T47D (cell line): Measurements from ENCODE around the gene ZNF846.
"Not testable (repeated sequence)": the region's sequence is repeated elsewhere in the genome, so short reads cannot be mapped to it uniquely, and the experiment has no call there.

Experiments
- DNase-seq, 2 experiments: peaks; one replicate each; pipeline versions ENCODE4 v3.0.0 to v3.0.0-alpha.2; 2011 to 2012; ENCODE audit warnings: low read depth in 1 of 2, low spot score in 1 of 2
- JUND ChIP-seq: IDR thresholded peaks from 2 replicates; pipeline ENCODE4 v1.6.1; 2012; ENCODE audit warnings: low read depth
- in situ Hi-C: cut with HindIII; loops from 2 replicates; pipeline ENCODE4 v1.10.0; 2016; ENCODE audit warnings: low sequenced_read_pairs, low pct_unique_long_range_greater_than_20kb

ZNF846 gene

DNA sequence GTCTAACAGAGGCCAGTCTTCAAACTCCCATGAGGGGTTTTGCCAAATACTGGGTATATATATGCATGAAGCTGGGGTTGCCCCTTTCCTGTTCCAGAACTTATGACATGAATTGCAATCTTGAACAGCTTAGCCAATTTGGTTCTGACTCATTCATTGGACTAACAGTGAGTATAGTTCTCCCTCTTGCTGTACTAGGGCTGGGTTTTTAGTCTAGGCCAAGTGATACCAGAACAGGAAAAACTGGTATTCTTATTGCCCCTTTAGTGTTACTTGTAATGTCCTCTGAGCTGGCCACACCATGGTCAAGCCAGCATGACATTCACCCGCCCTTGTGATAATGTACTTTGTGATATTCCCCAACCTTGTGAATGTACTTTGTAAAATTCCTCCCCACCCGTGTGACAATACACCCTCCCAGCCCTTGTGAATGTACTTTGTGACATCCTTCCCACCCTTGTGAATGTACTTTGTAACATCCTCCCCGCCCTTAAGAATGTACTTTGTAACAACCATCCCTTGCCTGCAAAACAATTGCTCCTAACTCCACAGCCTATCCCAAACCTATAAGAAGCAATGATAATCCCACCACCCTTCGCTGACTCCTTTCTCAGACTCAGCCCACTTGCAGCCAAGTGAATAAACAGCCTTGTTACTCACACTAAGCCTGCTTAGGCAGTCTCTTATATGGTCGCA is 26.9 kb downstream of the ZNF846 start:
- no peak for DNase-seq
- in situ Hi-C loops = no loop called here
- no peak for TF ChIP-seq JUND

DNA sequence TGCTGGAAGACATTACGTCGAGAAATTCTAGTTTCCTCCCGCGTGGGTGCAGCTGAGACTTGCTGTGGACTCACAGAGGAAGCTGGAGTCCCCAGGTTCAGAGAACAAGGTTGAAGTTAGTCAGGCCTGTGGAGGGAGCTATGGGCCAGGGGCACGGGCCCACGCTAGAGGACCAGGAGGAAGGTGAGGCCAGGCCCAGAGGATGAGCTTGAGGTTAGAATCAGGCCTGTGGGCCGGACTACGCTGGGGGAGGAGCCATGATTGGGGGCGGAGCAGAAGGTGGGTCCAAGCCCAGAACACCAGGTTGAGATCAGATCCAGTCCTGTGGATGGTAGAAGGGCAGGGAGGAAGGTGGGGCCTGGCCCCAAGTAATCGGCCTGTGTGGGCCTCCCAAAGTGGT is 32.6 kb downstream of the ZNF846 start:
- TF ChIP-seq JUND = no peak
- in situ Hi-C loops = no loop called here
- DNase-seq = no peak

DNA sequence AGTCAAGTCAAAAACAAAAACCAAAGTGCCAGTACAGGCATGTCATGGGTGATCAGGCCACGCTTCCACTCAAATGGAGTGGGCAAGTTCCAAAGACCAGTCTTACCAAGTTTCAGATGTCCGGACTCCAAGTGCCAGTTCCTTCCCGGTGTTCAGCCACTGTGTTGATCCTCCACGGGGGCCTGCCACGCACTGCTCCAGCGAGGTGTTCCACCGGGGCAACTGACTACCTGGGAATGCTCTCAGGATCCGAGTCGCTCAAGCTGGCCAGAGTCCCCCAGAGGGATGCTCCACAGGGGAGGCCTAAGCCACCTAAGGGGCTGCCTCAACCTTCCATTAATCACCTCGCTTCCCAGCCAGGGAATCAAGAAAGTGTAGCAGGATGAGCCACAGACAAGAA is 38.5 kb downstream of the ZNF846 start:
- in situ Hi-C loops, DNase-seq: not testable (repeated sequence)

DNA sequence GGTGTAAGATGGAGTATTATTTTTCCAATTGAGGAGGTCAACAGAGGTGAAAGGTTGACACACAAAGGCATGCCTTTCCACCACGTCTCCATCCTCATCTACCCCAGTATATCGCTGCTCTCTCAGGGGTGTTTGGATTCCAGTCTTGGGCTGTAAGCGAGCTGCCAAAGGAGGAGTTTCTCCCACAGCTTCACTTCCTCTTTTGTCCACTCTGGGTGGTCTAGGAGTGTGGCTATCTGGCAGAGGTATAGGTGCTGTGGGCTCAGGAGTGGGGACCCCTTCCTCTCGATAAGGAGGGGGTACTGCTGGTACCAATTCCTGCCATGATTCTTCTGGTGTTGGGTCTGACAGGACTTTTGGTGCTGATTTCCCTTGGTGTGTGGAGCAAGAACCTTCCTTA is 39.4 kb downstream of the ZNF846 start:
- in situ Hi-C loops = no loop called here

DNA sequence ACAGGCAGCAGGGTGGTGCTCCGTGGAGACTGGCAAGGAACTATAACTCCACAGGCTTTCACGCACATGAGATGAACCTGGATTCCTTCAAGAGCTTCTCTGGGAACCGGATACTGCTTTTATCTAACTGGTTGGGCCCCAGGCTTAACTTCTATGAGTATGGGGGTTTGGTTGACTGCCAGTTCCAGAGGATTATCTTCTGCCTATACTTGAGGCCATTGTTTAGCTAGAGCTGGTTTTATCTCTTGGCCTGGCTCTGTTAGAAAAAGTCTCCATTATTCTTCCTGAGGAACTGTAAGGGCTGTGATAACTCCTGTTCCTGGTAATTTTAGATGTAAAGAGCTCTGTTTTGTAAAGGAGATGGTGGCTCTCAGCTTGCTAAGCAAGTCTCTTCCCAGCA is 40.9 kb downstream of the ZNF846 start:
- DNase-seq = no peak
- in situ Hi-C loops = no loop called here
- TF ChIP-seq JUND = no peak

More for the DNA sequence above, 39.4 kb downstream of the ZNF846 start:
- no peak for TF ChIP-seq JUND
- DNase-seq = no peak

DNA sequence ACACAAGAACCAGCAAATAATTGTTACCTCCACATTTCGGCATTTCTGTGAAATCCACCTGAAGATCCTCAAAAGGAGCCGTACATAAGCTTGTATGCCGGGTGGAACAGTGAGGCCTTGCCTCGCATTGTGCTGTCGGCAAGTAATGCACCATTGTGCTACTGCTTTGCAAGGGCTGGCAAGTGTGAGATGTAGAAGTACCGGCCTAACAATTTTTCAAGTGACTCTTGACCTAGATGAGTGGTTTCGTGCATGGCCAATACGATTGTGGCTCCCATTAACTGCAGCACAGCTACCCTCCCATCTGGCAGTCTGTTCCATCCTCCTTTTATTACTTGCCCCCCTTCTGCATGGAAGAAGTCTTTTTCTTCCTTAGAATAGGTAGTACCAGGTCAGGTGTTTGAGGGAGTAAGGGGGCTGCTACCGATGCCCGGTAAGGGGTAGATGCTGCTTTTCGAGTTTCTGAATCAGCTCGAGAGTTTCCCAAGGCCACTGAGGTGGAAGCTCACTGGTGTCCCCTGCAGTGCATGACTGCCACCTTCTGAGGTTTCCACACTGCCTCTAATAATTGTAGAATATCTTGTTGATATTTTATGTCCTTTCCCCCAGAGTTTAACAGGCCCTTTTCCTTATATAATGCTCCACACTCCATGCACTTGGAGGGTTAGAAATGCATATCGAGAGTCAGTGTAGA is 42.9 kb downstream of the ZNF846 start:
- peak in 1 of 2 experiments; percentile 19 for DNase-seq
- in situ Hi-C loops = not testable (repeated sequence)

DNA sequence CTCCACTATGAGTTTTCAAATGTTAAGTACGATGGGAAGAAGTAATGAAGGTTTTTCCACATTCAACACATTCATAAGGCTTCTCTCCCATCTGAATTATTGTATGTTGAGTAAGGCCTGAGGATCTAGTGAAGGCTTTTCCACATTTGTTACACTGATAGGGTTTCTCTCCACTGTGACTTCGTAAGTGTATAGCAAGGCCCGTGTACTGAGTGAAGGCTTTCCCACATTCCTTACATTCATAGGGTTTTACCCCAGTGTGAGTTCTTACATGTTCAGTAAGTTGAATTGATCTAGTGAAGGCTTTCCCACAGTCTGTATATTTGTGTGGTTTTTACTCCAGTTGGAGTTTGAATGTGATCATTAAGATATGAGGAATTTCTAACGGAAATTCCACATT is 44.4 kb downstream of the ZNF846 start:
- TF ChIP-seq JUND = no peak
- DNase-seq = no peak
- in situ Hi-C loops = no loop called here

DNA sequence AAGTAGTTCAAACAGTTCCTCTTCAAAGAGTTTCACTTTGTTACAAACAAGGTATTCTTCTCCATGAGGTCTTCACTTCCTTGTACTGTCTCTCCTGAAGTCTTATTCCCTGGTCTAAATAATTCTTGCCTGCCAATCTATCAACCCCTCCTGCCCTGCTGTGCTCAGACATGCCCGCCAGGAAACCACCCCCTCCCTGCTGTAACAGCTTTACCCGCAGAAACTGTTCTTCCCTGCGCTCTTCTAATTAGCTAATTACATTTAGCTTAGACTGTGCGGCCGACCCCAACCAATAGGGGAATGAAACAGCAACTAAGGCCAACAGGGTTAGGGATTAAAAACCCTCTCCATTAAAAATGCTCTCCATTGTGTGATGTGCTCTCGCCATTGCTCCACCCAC is 46.7 kb downstream of the ZNF846 start:
- no peak for TF ChIP-seq JUND
- in situ Hi-C loops = no loop called here
- DNase-seq = no peak

DNA sequence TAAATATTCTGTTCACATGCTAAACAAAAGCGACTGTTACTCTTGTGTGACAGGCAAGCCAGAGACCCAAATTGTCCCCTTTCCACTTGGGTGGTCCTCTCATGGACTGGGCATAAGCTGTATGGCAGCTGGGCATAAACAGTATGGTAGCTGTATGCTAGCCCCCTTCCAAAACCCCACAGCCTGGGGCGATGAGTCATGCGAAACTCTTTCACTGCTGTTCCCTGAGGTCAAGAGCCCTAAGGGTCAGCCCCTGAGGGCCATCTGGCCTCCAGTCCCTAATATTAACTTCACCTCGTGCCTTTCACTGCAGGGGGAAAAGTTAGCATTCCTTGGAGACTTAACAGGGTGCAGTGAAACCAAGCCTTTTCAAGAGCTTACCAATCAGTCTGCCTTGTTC is 48.0 kb downstream of the ZNF846 start:
- DNase-seq = no peak
- TF ChIP-seq JUND = no peak
- in situ Hi-C loops = no loop called here

DNA sequence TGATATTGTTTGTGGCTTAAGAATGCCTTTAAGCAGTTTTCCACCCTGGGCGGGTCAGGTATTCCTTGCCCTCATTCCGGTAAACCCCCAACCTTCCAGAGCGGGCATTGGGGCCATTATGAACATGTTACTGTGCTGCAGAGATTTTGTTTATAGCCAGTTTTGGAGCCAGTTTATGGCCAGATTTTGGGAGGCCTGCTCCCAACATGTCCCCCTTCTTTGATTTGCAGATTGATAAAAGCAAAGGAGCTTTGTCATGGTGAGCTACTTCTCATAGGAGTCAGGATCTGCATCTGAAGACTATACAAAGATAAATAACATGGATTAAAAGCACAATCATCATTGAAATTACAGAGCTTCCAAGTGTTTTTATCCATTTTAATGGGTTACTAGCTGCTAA is 56.7 kb downstream of the ZNF846 start:
- in situ Hi-C loops = no loop called here
- no peak for TF ChIP-seq JUND
- DNase-seq = no peak

DNA sequence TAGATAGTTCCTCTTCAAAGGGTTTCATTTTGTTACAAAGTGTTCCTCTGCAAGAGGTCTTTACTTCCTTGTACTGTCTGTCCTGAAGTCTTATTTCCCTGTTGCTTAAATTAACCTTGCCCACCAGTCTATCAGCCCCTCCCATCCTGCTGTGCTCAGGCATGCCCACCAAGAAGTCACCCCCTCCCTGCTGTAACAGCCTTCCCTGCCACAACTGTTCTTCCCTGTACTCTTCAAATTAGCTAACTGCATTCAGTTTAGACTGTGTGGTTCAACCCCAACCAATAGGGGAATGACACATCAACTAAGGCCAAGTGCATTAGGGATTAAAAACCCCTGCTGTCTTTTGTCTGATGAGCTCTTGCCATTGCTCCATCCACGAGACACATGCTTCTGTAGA is 59.2 kb downstream of the ZNF846 start:
- DNase-seq = no peak
- in situ Hi-C loops = no loop called here
- no peak for TF ChIP-seq JUND

DNA sequence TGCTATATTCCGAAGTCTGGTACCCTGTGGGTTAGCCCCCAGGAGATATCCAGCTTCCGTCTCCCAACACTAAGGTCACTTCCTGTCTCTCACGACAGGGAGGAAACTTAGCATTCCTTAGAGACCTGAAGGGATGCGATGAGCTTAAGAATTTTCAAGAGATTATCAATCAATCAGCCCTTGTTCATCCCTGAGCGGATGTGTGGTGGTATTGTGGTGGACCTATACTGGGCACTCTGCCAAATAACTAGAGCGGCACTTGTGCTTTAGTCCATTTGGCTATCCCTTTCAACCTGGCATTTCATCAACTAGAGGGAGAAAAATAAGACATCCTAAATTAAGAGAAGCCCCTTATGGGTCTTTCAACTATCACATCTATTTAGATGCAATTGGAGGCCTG is 62.7 kb downstream of the ZNF846 start:
- DNase-seq = no peak
- in situ Hi-C loops = no loop called here
- no peak for TF ChIP-seq JUND

DNA sequence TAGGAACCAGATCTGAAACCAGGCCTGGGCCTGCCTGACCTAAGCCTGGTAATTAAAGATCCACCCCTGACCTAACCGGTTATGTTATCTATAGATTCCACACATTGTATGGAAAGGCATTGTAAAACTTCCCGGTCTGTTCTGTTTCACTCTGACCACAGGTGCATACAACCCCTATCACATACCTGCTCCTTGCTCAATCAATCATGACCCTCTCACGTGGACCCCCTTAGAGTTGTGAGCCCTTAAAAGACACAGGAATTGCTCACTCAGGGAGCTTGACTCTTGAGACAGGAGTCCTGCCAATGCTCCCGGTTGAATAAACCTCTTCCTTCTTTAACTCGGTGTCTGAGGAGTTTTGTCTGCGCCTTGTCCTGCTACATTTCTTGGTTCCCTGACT is 66.4 kb downstream of the ZNF846 start:
- DNase-seq = peak in 1 of 2 experiments; percentile 27
- no peak for TF ChIP-seq JUND
- in situ Hi-C loops = no loop called here
